Upper lobe of left lung (tissue), 4 donors: ENCODE results near the gene MZT2A.
"Not testable (repeated sequence)": the region's sequence is repeated elsewhere in the genome, so short reads cannot be mapped to it uniquely, and the experiment has no call there.

Experiments
- EP300 ChIP-seq, 4 donors: sonication (generic); formaldehyde crosslinking; IDR thresholded peaks; one replicate each; pipeline ENCODE4 v1.5.1; 2017; ENCODE audit warnings: antibody characterized with exemption in 4 of 4, control low read depth in 2 of 4
- POLR2A ChIP-seq, 4 donors: fragments of 450-650 bp; IDR thresholded peaks; one replicate each; pipeline ENCODE4 v1.5.1; 2016 to 2017; ENCODE audit warnings: antibody characterized with exemption in 4 of 4, mild to moderate bottlenecking in 2 of 4
- TF ChIP-seq, protein P1 (sequence below), 6 experiments: fragments of 450-650 bp in 4 of 6; fragments of 200-600 bp in 2 of 6; sonication (generic) in 2 of 6; IDR thresholded peaks; one replicate each; pipeline ENCODE4 v1.5.1; 2016 to 2019; ENCODE audit warnings: antibody characterized with exemption in 6 of 6

DNA sequence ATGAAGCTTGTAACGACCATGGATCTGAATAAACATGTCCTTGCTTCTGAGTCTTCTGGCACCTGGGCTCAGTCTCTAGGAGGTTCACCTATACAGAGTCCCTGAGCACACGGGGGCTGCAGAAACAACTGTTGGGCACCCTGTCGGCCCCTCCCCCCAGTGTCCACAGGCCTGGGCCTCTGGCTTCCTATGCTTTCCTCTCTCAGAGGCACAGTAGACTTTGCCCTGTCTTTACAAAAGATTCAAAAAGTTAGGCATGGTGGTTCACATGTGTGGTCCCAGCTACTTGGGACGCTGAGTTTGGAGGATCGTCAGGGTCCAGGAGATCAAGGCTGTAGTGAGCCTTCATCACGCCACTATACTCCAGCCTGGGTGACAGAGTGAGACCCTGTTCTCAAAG lies 29.3 kb upstream of the MZT2A start:
- TF ChIP-seq, protein P1, sequence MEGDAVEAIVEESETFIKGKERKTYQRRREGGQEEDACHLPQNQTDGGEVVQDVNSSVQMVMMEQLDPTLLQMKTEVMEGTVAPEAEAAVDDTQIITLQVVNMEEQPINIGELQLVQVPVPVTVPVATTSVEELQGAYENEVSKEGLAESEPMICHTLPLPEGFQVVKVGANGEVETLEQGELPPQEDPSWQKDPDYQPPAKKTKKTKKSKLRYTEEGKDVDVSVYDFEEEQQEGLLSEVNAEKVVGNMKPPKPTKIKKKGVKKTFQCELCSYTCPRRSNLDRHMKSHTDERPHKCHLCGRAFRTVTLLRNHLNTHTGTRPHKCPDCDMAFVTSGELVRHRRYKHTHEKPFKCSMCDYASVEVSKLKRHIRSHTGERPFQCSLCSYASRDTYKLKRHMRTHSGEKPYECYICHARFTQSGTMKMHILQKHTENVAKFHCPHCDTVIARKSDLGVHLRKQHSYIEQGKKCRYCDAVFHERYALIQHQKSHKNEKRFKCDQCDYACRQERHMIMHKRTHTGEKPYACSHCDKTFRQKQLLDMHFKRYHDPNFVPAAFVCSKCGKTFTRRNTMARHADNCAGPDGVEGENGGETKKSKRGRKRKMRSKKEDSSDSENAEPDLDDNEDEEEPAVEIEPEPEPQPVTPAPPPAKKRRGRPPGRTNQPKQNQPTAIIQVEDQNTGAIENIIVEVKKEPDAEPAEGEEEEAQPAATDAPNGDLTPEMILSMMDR (IDR thresholded peaks at IDR 0.05): not testable (repeated sequence)
- not testable (repeated sequence) for TF ChIP-seq EP300, POLR2A (IDR thresholded peaks at IDR 0.05)
